Measurements from ENCODE around the gene MTSS2.

DNA sequence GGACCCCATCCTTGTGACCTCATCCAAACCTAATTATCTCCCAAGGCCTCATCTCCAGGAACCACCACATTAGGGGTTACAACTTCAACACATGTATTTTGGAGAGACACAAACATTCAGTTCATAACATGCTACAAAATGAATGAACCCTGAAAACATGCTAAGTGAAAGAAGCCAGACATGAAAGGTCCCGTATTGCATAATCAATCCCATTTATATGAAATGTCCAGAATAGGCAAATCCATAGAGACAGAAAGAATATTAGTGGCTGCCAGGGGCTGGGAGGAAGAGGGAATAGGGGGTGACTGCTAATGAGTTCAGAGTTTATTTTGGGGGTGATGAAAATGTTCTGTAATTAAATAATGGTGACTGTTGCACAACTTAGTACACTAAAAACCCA is 43.2 kb downstream of the MTSS2 start:
- no peak for TF ChIP-seq CTCF (IDR thresholded peaks at IDR 0.05; ENCODE audit: low read depth, low read length)
- no peak for TF ChIP-seq EZH2phosphoT487 (IDR thresholded peaks at IDR 0.05; ENCODE audit: low read depth)

All from OCI-LY3 (cell line).